ENCODE data around the gene MIA.
A peak's percentile ranks its signal among the peaks of the same experiment; 100 is the strongest.
"Not testable (repeated sequence)": the region's sequence is repeated elsewhere in the genome, so short reads cannot be mapped to it uniquely, and the experiment has no call there.

Gene MIA

GRCh38 chr19:40804783-40805242 is 29.5 kb downstream of the MIA start:
- DNase-seq = no peak

GRCh38 chr19:40805258-40805868 is 30.0 kb downstream of the MIA start:
- no peak for DNase-seq

GRCh38 chr19:40806423-40807146 is 31.3 kb downstream of the MIA start:
- DNase-seq = peak; percentile 85 to 86

GRCh38 chr19:40807147-40808020 is 32.1 kb downstream of the MIA start:
- DNase-seq = no peak

- DNase-seq = no peak
Measured at GRCh38 chr19:40808021-40808325, 32.7 kb downstream of the MIA start.

GRCh38 chr19:40808497-40808896 is 33.2 kb downstream of the MIA start:
- DNase-seq = no peak

GRCh38 chr19:40809358-40810086 is 34.2 kb downstream of the MIA start:
- no peak for DNase-seq

GRCh38 chr19:40810160-40810559 is 34.8 kb downstream of the MIA start:
- no peak for DNase-seq

- DNase-seq = peak; percentile 56 to 58
Measured at GRCh38 chr19:40810649-40811408, 35.5 kb downstream of the MIA start.

GRCh38 chr19:40811478-40812341 is 36.4 kb downstream of the MIA start:
- no peak for DNase-seq

- not testable (repeated sequence) for DNase-seq
Measured at GRCh38 chr19:40812571-40812970, 37.2 kb downstream of the MIA start.

GRCh38 chr19:40813182-40813581 is 37.9 kb downstream of the MIA start:
- no peak for DNase-seq

GRCh38 chr19:40815223-40815622 is 39.9 kb downstream of the MIA start:
- DNase-seq = no peak

GRCh38 chr19:40818480-40819399 is 43.4 kb downstream of the MIA start:
- peak; percentile 81 to 83 for DNase-seq

GRCh38 chr19:40819479-40820234 is 44.3 kb downstream of the MIA start:
- peak; percentile 74 to 78 for DNase-seq

GRCh38 chr19:40822161-40822560 is 46.8 kb downstream of the MIA start:
- no peak for DNase-seq

- not testable (repeated sequence) for DNase-seq
Measured at GRCh38 chr19:40822704-40823553, 47.6 kb downstream of the MIA start.

- DNase-seq = not testable (repeated sequence)
Measured at GRCh38 chr19:40824916-40825315, 49.6 kb downstream of the MIA start.
